Common myeloid progenitor, CD34-positive (primary cell): Measurements from ENCODE around the gene COG7.
"Not testable (repeated sequence)": the region's sequence is repeated elsewhere in the genome, so short reads cannot be mapped to it uniquely, and the experiment has no call there.

Source experiments
- CTCF ChIA-PET: fragments of 350-600 bp; sonication (Branson Sonifier 250); formaldehyde crosslinking; loops from one replicate; lab custom pipeline; 2021; ENCODE audit warnings: antibody characterized with exemption; lab: Charles Lee
- POLR2A ChIA-PET: fragments of 350-600 bp; sonication (Branson Sonifier 250); formaldehyde crosslinking; loops from one replicate; lab custom pipeline; 2021; ENCODE audit warnings: antibody characterized with exemption; lab: Charles Lee
- DNase-seq, 3 donors: peaks; one replicate each; pipeline versions ENCODE4 v3.0.0 to v3.0.0-alpha.2; 2013
- H3K27ac ChIP-seq, 2 experiments: 1 replicate in 1 of 2; 2 replicates in 1 of 2; pipeline ENCODE4 v1.7.0; 2013; ENCODE audit warnings: inconsistent platforms in 2 of 2, low read length in 2 of 2, mild to moderate bottlenecking in 2 of 2, low read depth in 1 of 2, moderate library complexity in 1 of 2; ENCODE audit not compliant: severe bottlenecking in 2 of 2, insufficient read depth in 1 of 2, poor library complexity in 1 of 2
- H3K27me3 ChIP-seq, 5 experiments: replicated peaks in 2 of 5; 1 replicate in 3 of 5; 2 replicates in 2 of 5; pipeline versions ENCODE4 v1.6.1 to v1.7.0; 2013; ENCODE audit warnings: low read length in 4 of 5, mild to moderate bottlenecking in 2 of 5, moderate library complexity in 2 of 5, inconsistent platforms in 1 of 5; ENCODE audit not compliant: insufficient read depth in 5 of 5, control insufficient read depth in 4 of 5
- H3K36me3 ChIP-seq, 4 experiments: 1 replicate in 2 of 4; 2 replicates in 2 of 4; pipeline versions ENCODE4 v1.6.1 to v1.7.0; 2013; ENCODE audit warnings: low read length in 3 of 4, control low read depth in 1 of 4, mild to moderate bottlenecking in 1 of 4; ENCODE audit not compliant: control insufficient read depth in 4 of 4, insufficient read depth in 4 of 4
- H3K4me1 ChIP-seq, 4 experiments: 1 replicate in 3 of 4; 2 replicates in 1 of 4; pipeline versions ENCODE4 v1.6.1 to v1.7.1; 2013; ENCODE audit warnings: low read length in 3 of 4, mild to moderate bottlenecking in 3 of 4, control low read depth in 1 of 4, inconsistent platforms in 1 of 4, moderate library complexity in 1 of 4; ENCODE audit not compliant: control insufficient read depth in 4 of 4, insufficient read depth in 4 of 4; ENCODE audit errors: control extremely low read depth in 1 of 4
- H3K4me3 ChIP-seq, 7 experiments: 1 replicate in 4 of 7; 2 replicates in 3 of 7; pipeline versions ENCODE4 v1.5.1 to v1.7.0; 2013; ENCODE audit warnings: mild to moderate bottlenecking in 7 of 7, low read length in 6 of 7, moderate library complexity in 6 of 7, inconsistent platforms in 2 of 7, low read depth in 2 of 7, control low read depth in 1 of 7; ENCODE audit not compliant: insufficient read depth in 4 of 7, control insufficient read depth in 1 of 7; ENCODE audit errors: extremely low read depth in 1 of 7
- H3K9me3 ChIP-seq, 5 experiments: 1 replicate in 4 of 5; 2 replicates in 1 of 5; pipeline versions ENCODE4 v1.6.1 to v1.7.1; 2013; ENCODE audit warnings: low read length in 4 of 5, mild to moderate bottlenecking in 2 of 5, inconsistent platforms in 1 of 5, low read depth in 1 of 5, moderate library complexity in 1 of 5; ENCODE audit not compliant: control insufficient read depth in 4 of 5, insufficient read depth in 2 of 5; ENCODE audit errors: control extremely low read depth in 1 of 5
- WGBS: methylation state at CpG from one replicate; pipeline ENCODE4 v1.1.5; 2013; ENCODE audit not compliant: insufficient coverage; 5-methylcytosine and 5-hydroxymethylcytosine counted together

The COG7 gene

DNA sequence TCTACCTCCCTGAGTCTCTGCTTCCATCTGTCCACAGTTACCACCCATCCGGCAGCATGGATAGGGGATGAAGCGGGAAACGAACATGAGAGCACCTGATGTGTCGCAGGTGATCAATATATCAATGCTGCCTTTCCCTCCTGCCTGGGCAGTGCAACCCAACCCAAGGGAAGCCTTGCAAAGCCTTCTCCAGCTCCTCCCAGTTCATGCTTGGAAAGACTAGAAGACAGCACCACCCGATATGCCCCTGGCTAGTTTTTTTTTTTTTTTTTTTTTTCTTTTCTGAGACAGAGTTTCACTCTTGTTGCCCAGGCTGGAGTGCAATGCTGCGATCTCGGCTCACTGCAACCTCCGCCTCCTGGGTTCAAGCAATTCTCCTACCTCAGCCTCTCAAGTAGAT is 63.1 kb downstream of the COG7 start:
- H3K4me3 ChIP-seq, H3K9me3 ChIP-seq, DNase-seq, H3K27ac ChIP-seq, H3K27me3 ChIP-seq, POLR2A ChIA-PET, H3K4me1 ChIP-seq, CTCF ChIA-PET: not testable (repeated sequence)
- peaks cover 9 to 45% (median 29%) of the 10 kb centered on the region in 4 experiments for H3K36me3 ChIP-seq
- WGBS: 96% methylated on average over 8 of the region's 8 CpGs

DNA sequence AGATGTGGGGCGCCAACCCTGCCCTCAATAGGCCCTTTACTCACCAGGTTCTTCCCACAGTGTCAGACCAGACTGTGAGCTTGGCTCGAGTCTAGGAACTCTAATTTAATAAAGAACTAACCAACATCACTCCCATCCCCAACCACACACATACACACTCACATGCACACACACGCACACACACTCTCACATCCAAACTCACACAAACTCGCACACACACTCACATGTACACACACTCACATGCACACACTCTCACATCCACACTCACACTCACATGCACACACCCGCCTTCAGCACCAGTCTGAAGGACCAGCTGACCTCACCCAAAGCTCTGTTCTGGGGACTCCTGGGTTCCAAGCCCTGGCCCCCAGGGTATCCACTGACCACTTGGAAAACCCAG is 63.8 kb downstream of the COG7 start:
- no peak for DNase-seq
- ChIA-PET POLR2A (no interaction called here), CTCF (no interaction called here)
- no peaks in the 10 kb centered on the region for H3K9me3 ChIP-seq
- H3K4me1 ChIP-seq: no peaks in the 10 kb centered on the region
- 100% methylated on average over 4 of the region's 5 CpGs for WGBS
- H3K36me3 ChIP-seq: peaks cover 9 to 45% (median 29%) of the 10 kb centered on the region in 4 experiments
- no peak overlapping the region for H3K4me3 ChIP-seq
- no peak overlapping the region for H3K27ac ChIP-seq
- H3K27me3 ChIP-seq: no peaks in the 10 kb centered on the region

DNA sequence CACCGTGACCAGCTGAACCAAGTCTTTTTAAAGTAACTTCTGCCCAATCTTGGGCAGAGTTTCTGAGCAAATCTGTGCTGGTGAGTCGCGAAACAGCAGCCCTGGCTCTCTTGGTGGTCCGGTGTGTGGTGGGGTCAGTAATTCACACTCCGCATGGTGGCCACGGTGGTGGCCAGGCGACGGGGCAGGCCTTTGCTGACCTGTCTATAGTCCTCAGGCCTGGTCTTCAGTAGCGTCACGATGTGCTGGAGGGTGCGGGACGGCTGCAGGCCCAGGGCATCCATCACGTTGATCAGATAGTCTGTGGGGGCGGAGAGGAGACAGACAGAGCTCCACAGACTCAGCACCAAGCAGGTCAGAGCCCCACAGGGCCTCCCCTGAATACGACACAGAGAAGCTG is 64.2 kb downstream of the COG7 start:
- no peak for DNase-seq
- H3K36me3 ChIP-seq: peaks cover 9 to 42% (median 29%) of the 10 kb centered on the region in 4 experiments
- CTCF ChIA-PET: no interaction called here
- H3K9me3 ChIP-seq: no peaks in the 10 kb centered on the region
- no peak overlapping the region for H3K27ac ChIP-seq
- 98% methylated on average over 15 of the region's 15 CpGs for WGBS
- H3K4me3 ChIP-seq: no peak overlapping the region
- POLR2A ChIA-PET: no interaction called here
- H3K27me3 ChIP-seq: no peaks in the 10 kb centered on the region
- H3K4me1 ChIP-seq: no peaks in the 10 kb centered on the region

DNA sequence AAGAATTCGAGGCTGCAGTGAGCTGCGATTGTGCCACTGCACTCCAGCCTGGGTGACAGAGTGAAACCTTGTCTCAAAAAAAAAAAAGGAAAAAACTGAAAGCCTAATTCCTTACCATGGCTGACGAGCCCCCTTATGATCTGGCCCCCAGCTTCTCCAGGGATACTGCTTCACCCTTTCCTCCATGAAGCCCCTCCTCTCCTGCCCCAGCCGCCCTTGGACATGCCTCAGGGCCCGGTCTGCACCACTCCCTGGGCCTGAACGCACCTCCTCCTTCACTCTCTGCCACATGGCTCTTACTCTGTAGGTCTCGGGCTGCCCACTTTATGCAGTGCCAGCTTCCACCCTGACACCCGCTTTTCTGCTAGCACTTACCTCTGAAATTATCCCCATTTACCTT is 65.3 kb downstream of the COG7 start:
- peaks cover 4 to 36% (median 23%) of the 10 kb centered on the region in 4 experiments for H3K36me3 ChIP-seq
- DNase-seq: no peak
- H3K9me3 ChIP-seq: no peaks in the 10 kb centered on the region
- POLR2A ChIA-PET: no interaction called here
- CTCF ChIA-PET: no interaction called here
- H3K4me1 ChIP-seq: no peaks in the 10 kb centered on the region
- H3K27ac ChIP-seq: no peak overlapping the region
- no peak overlapping the region for H3K4me3 ChIP-seq
- WGBS: 94% methylated on average over 8 of the region's 8 CpGs
- no peaks in the 10 kb centered on the region for H3K27me3 ChIP-seq

DNA sequence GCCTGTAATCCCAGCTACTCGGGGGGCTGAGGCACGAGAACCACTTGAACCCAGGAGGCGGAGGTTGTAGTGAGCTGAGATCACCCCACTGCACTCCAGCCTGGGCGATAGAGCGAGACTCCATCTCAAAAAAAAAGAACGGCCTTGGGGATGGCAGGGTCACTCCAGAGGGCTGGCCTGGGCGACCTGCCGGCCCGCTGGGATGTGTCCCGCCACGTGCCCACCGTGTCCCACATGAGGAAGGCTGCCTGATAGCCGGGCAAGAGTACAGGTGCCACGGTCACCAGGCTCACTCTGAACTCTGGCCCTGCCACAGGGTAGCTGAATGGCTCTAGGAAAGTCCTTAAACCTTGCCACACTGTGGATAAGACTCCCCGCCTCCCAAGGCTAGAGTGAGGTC is 67.5 kb downstream of the COG7 start:
- POLR2A ChIA-PET: no interaction called here
- CTCF ChIA-PET: no interaction called here

DNA sequence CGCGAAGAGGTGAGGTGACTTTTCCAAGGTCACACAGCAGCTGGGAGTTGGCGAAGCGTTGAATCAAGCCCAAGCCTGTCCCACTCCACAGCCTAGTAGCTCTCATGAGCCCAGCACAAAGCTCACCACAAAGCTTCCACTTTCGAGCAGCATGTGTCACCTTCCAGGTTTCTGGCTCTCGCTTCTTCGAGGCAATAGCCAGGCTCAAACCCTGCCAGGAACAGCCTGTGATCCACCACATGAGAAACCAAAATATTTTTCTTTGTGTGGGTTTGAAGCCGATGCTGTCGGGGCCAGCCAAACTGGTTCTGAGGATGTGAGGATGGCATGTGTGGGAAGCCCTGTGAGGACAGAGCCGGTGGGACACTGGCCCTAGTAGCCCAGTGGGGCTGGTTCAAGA is 68.1 kb downstream of the COG7 start:
- Histone ChIP-seq H3K27ac (no peak overlapping the region), H3K4me1 (no peaks in the 10 kb centered on the region), H3K4me3 (no peak overlapping the region), H3K9me3 (no peaks in the 10 kb centered on the region), H3K36me3 (peaks cover 0 to 13% (median 6%) of the 10 kb centered on the region in 4 experiments), H3K27me3 (no peaks in the 10 kb centered on the region)
- POLR2A ChIA-PET: no interaction called here
- no peak for DNase-seq
- WGBS: 98% methylated on average over 7 of the region's 10 CpGs
- CTCF ChIA-PET: no interaction called here

More for the DNA sequence above, 67.5 kb downstream of the COG7 start:
- 98% methylated on average over 14 of the region's 15 CpGs for WGBS
- no peak overlapping the region for H3K27ac ChIP-seq
- H3K9me3 ChIP-seq: no peaks in the 10 kb centered on the region
- DNase-seq: no peak
- H3K36me3 ChIP-seq: peaks cover 0 to 15% (median 6%) of the 10 kb centered on the region in 4 experiments
- no peak overlapping the region for H3K4me3 ChIP-seq
- H3K4me1 ChIP-seq: no peaks in the 10 kb centered on the region
- H3K27me3 ChIP-seq: no peaks in the 10 kb centered on the region

DNA sequence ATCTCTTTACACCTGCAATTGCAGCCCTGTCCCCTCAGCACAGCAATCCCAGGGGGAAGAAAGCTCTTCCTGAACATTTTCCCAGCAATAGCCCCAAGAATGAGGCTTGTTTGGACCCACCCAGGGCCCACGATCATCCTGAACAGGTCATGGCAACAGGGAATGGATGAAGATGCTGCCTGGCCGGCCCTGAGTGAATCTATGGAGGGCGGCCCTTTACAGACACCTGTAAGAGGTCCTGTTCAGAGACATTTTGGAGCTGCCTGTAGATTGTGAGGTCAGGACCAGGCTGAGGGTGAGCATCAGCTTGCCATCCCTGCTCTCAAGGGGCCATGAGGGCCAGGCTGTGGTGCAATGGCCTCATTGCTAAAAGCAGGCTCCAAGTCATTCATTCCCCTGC is 69.1 kb downstream of the COG7 start:
- CTCF ChIA-PET: no interaction called here
- Histone ChIP-seq H3K27ac (no peak overlapping the region), H3K4me1 (no peaks in the 10 kb centered on the region), H3K9me3 (no peaks in the 10 kb centered on the region), H3K4me3 (no peak overlapping the region), H3K36me3 (peaks cover 0 to 4% (median 2%) of the 10 kb centered on the region in 4 experiments), H3K27me3 (no peaks in the 10 kb centered on the region)
- 100% methylated on average over 3 of the region's 3 CpGs for WGBS
- DNase-seq: no peak
- POLR2A ChIA-PET: no interaction called here
